Measurements from ENCODE around the gene KNCN. TPM values are rescaled to one million over a fixed set of nuclear protein-coding genes. Genes with fewer than 3 reads are reported as not detected.

KNCN gene
- total RNA-seq, 1 donor from 2014 or later = not detected

DNA sequence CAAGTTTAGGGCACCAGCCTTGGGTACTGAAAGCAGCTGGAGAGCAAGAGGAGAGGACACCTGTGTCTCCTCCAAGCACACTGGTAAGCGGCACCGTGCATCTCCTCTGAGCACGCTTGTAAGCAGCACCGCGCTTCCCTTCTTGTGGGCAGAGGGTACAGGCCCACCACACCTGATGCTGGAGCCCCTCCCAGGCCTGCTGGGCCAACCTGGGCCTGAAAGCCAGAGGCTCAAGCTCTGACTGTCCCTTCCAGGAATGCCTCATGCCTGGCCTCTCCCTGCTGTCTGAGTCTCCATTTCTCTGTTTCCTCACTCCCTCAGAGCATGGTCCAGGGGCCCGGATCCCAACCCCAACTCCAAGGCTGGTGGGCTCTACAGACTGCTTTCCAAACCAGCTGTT is 35.9 kb downstream of the KNCN start:
- TF ChIP-seq, protein P1, sequence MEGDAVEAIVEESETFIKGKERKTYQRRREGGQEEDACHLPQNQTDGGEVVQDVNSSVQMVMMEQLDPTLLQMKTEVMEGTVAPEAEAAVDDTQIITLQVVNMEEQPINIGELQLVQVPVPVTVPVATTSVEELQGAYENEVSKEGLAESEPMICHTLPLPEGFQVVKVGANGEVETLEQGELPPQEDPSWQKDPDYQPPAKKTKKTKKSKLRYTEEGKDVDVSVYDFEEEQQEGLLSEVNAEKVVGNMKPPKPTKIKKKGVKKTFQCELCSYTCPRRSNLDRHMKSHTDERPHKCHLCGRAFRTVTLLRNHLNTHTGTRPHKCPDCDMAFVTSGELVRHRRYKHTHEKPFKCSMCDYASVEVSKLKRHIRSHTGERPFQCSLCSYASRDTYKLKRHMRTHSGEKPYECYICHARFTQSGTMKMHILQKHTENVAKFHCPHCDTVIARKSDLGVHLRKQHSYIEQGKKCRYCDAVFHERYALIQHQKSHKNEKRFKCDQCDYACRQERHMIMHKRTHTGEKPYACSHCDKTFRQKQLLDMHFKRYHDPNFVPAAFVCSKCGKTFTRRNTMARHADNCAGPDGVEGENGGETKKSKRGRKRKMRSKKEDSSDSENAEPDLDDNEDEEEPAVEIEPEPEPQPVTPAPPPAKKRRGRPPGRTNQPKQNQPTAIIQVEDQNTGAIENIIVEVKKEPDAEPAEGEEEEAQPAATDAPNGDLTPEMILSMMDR (IDR thresholded peaks at IDR 0.05; ENCODE audit: insufficient read depth, low read length, poor library complexity, severe bottlenecking) = no peak
- peaks cover 6% of the 10 kb centered on the region for H3K27me3 ChIP-seq (ENCODE audit: control insufficient read depth, insufficient read depth, low read length)
- H3K36me3 ChIP-seq (ENCODE audit: control insufficient read depth, insufficient read depth, low read length) = no peaks in the 10 kb centered on the region
- no peak for DNase-seq (ENCODE audit: low read depth)
- H3K4me3 ChIP-seq (ENCODE audit: low read depth, low read length) = no peak overlapping the region

DNA sequence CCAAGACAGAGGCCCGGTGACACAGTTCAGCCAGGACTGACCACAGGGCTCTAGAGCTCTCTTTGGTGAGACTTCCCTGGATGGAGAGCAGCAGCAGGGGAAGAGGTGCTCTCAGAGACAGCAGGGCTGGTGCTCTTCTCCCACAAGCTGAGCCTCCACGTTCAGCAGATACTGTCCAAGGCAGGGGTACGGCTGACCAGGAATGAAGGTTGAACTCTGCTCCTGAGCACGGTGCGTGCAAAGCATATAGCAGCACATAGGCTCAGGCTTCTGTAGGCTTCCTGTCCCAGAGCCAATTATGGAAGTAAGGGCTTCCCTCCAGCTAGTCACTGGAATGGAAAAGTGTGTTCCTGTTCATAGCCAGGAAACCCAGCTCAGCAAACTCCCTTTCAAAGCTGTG is 37.9 kb downstream of the KNCN start:
- H3K36me3 ChIP-seq (ENCODE audit: control insufficient read depth, insufficient read depth, low read length) = no peaks in the 10 kb centered on the region
- TF ChIP-seq, protein P1 (IDR thresholded peaks at IDR 0.05; ENCODE audit: insufficient read depth, low read length, poor library complexity, severe bottlenecking) = no peak
- H3K27me3 ChIP-seq (ENCODE audit: control insufficient read depth, insufficient read depth, low read length) = peaks cover 6% of the 10 kb centered on the region
- no peak for DNase-seq (ENCODE audit: low read depth)
- no peak overlapping the region for H3K4me3 ChIP-seq (ENCODE audit: low read depth, low read length)

DNA sequence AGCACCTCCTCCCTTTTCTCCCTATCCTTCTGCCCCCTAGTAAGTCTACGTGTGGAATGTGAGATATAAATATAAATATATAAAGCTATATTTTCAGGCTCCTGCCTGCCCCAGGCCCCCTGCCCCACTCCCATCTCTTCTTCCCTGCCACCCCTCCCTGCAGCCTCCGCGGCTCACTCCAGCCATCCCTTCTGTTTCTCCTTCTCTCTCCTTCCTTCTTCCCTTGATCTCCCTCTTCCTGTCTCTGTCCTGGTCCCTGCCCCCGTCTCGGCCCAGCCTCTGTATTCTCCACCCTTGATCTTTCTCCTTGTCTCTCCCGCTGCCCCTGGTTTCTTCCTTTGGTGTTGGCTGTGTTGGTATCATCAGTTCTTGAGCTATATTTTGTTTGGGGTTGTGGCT is 38.7 kb downstream of the KNCN start:
- no peak overlapping the region for H3K4me3 ChIP-seq (ENCODE audit: low read depth, low read length)
- TF ChIP-seq, protein P1 (IDR thresholded peaks at IDR 0.05; ENCODE audit: insufficient read depth, low read length, poor library complexity, severe bottlenecking) = no peak
- peaks cover 6% of the 10 kb centered on the region for H3K27me3 ChIP-seq (ENCODE audit: control insufficient read depth, insufficient read depth, low read length)
- DNase-seq (ENCODE audit: low read depth) = no peak
- no peaks in the 10 kb centered on the region for H3K36me3 ChIP-seq (ENCODE audit: control insufficient read depth, insufficient read depth, low read length)

DNA sequence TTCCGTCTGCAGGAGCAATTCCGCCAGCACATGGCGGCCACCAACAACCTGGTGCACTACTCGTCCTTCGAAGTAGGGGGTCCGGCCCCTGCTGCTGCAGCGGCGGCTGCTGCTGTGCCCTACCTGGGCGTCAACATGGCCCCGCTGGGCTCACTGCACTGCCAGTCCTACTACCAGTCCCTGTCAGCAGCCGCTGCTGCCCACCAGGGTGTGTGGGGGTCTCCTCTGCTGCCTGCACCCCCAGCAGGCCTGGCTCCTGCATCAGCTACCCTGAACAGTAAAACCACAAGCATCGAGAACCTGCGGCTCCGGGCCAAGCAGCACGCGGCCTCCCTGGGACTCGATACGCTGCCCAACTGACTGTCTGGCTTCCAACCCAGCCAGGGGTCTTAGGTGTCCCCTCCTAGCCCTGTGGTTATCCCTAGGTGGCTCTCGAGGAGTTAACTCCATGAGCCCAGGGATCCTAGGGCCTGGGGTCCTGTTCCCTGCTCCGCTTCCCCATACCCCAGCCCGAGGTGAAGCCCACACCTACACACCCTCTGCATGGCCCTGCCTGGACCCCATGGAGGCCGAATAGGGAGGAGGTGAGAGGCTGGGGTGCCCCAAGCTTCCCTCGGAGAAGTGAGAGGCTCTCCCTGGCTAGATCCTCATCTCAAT is 39.2 kb downstream of the KNCN start:
- no peak overlapping the region for H3K4me3 ChIP-seq (ENCODE audit: low read depth, low read length)
- DNase-seq (ENCODE audit: low read depth) = no peak
- H3K36me3 ChIP-seq (ENCODE audit: control insufficient read depth, insufficient read depth, low read length) = no peaks in the 10 kb centered on the region
- TF ChIP-seq, protein P1 (IDR thresholded peaks at IDR 0.05; ENCODE audit: insufficient read depth, low read length, poor library complexity, severe bottlenecking) = no peak
- H3K27me3 ChIP-seq (ENCODE audit: control insufficient read depth, insufficient read depth, low read length) = peaks cover 6% of the 10 kb centered on the region

DNA sequence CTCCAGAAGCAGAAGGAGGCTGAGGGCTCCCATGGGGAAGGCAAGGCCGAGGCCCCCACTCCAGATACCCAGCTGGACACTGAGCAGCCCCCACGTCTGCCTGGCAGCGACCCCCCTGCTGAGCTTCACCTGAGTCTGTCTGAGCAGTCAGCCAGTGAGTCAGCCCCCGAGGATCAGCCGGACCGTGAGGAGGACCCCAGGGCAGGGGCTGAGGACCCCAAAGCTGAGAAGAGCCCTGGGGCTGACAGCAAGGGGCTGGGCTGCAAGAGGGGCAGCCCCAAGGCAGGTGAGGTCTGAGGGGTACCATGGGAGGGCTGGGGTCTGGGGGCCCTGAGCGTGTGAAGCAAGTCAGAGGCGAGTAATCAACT is 40.5 kb downstream of the KNCN start:
- H3K4me3 ChIP-seq (ENCODE audit: low read depth, low read length) = no peak overlapping the region
- TF ChIP-seq, protein P1 (IDR thresholded peaks at IDR 0.05; ENCODE audit: insufficient read depth, low read length, poor library complexity, severe bottlenecking) = no peak
- H3K36me3 ChIP-seq (ENCODE audit: control insufficient read depth, insufficient read depth, low read length) = no peaks in the 10 kb centered on the region
- H3K27me3 ChIP-seq (ENCODE audit: control insufficient read depth, insufficient read depth, low read length) = peaks cover 6% of the 10 kb centered on the region
- no peak for DNase-seq (ENCODE audit: low read depth)

DNA sequence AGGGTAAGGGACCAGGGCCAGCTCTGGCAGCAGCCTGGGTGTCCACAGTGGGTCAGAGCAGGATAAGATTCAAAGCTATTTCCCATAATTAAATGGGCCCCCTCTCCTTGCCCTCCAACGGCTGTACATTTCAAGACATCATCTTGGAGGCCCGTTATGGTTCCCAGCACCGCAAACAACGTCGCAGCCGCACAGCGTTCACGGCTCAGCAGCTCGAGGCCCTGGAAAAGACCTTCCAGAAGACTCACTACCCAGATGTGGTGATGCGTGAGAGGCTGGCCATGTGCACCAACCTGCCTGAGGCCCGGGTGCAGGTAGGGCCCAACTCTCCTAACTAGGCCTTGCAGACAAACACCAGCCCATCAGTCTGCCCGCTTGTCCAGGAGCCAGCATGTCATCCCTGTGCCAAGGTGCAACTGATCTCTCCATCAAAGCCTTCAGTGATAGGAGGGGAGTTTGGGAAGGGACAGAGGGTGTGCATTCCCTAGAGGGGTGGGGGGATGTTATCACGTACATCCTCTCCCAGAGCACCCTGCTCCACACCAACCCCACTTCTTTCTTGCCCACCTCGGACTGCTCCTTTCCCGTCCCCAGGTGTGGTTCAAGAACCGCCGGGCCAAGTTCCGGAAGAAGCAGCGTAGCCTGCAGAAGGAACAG is 41.0 kb downstream of the KNCN start:
- Histone ChIP-seq H3K4me3 (ENCODE audit: low read depth, low read length) (no peak overlapping the region), H3K36me3 (ENCODE audit: control insufficient read depth, insufficient read depth, low read length) (no peaks in the 10 kb centered on the region), H3K27me3 (ENCODE audit: control insufficient read depth, insufficient read depth, low read length) (peaks cover 6% of the 10 kb centered on the region)
- TF ChIP-seq, protein P1 (IDR thresholded peaks at IDR 0.05; ENCODE audit: insufficient read depth, low read length, poor library complexity, severe bottlenecking) = no peak
- DNase-seq (ENCODE audit: low read depth) = no peak
